Astrocyte (in vitro differentiated cells and primary cell): ENCODE data around the gene HES7. TPM values are rescaled to one million over a fixed set of nuclear protein-coding genes. Genes with fewer than 3 reads are reported as not detected.

Experiments used
- DNase-seq: peaks from one replicate; pipeline ENCODE4 v3.0.0-alpha.2; 2010; ENCODE audit warnings: low read depth
- FAIRE-seq: peaks from 2 replicates; lab custom pipeline; 2011; peaks lifted over from hg19 to GRCh38; lab: Jason Lieb, UNC
- H2AFZ ChIP-seq: 2 replicates; pipeline ENCODE4 v1.6.0; 2012; ENCODE audit warnings: low read depth, low read length, inconsistent platforms
- H3K27ac ChIP-seq: 2 replicates; pipeline ENCODE4 v1.5.1; 2011; ENCODE audit warnings: low read depth, low read length, inconsistent platforms
- H3K27me3 ChIP-seq: 2 replicates; pipeline ENCODE4 v1.6.0; 2011; ENCODE audit warnings: low read length, inconsistent platforms; ENCODE audit not compliant: insufficient read depth
- H3K36me3 ChIP-seq: 2 replicates; pipeline ENCODE4 v1.5.1; 2011; ENCODE audit warnings: low read length, inconsistent platforms; ENCODE audit not compliant: insufficient read depth
- H3K4me1 ChIP-seq: 2 replicates; pipeline ENCODE4 v1.5.1; 2011; ENCODE audit warnings: low read length, inconsistent platforms; ENCODE audit not compliant: insufficient read depth
- H3K4me2 ChIP-seq: 2 replicates; pipeline ENCODE4 v1.6.0; 2012; ENCODE audit warnings: low read length, inconsistent platforms
- H3K4me3 ChIP-seq: 2 replicates; pipeline ENCODE4 v1.5.1; 2011; ENCODE audit warnings: low read depth, mild to moderate bottlenecking, low read length, inconsistent platforms; ENCODE audit not compliant: insufficient read depth
- H3K79me2 ChIP-seq: 2 replicates; pipeline ENCODE4 v1.6.0; 2012; ENCODE audit warnings: mild to moderate bottlenecking, low read length, inconsistent platforms; ENCODE audit not compliant: insufficient read depth
- H3K9ac ChIP-seq: 2 replicates; pipeline ENCODE4 v1.6.0; 2012; ENCODE audit warnings: mild to moderate bottlenecking, low read length, inconsistent platforms
- H3K9me3 ChIP-seq: 2 replicates; pipeline ENCODE4 v1.5.1; 2012; ENCODE audit warnings: low read depth, mild to moderate bottlenecking, low read length, inconsistent platforms; ENCODE audit not compliant: insufficient read depth
- H4K20me1 ChIP-seq: 2 replicates; pipeline ENCODE4 v1.6.0; 2012; ENCODE audit warnings: low read length, inconsistent platforms; ENCODE audit not compliant: insufficient read depth
- H3K27ac Mint-ChIP-seq: one replicate; pipeline ENCODE4 v1.8.0; 2021; ENCODE audit warnings: mild to moderate bottlenecking, mixed read lengths; ENCODE audit not compliant: unreplicated experiment
- H3K27me3 Mint-ChIP-seq: one replicate; pipeline ENCODE4 v1.8.0; 2021; ENCODE audit warnings: low read depth, mixed read lengths; ENCODE audit not compliant: unreplicated experiment
- H3K36me3 Mint-ChIP-seq: one replicate; pipeline ENCODE4 v1.8.0; 2021; ENCODE audit warnings: low read depth, mixed read lengths; ENCODE audit not compliant: unreplicated experiment
- H3K4me1 Mint-ChIP-seq: one replicate; pipeline ENCODE4 v1.8.0; 2021; ENCODE audit warnings: low read depth, mixed read lengths; ENCODE audit not compliant: unreplicated experiment
- H3K4me3 Mint-ChIP-seq: one replicate; pipeline ENCODE4 v1.8.0; 2021; ENCODE audit warnings: mild to moderate bottlenecking, moderate library complexity, mixed read lengths; ENCODE audit not compliant: unreplicated experiment
- H3K9me3 Mint-ChIP-seq: one replicate; pipeline ENCODE4 v1.8.0; 2021; ENCODE audit warnings: mild to moderate bottlenecking, mixed read lengths; ENCODE audit not compliant: unreplicated experiment
- EZH2 ChIP-seq: IDR thresholded peaks from 2 replicates; pipeline ENCODE4 v1.6.1; 2012; ENCODE audit warnings: mild to moderate bottlenecking, low read length, inconsistent platforms; ENCODE audit not compliant: insufficient read depth
- total RNA-seq: library from RNA; stranded (reverse); gene quantifications from 2 replicates; pipeline ENCODE4 v1.2.1, GENCODE V29; 2021
- TF ChIP-seq, protein P1 (sequence below): IDR thresholded peaks from 2 replicates; pipeline ENCODE4 v1.5.1; 2011; ENCODE audit warnings: low read depth, mild to moderate bottlenecking, inconsistent platforms, low read length, moderate library complexity; ENCODE audit not compliant: insufficient read depth

HES7 gene
- total RNA-seq, 1 donor from 2014 or later = 0.64 TPM

DNA sequence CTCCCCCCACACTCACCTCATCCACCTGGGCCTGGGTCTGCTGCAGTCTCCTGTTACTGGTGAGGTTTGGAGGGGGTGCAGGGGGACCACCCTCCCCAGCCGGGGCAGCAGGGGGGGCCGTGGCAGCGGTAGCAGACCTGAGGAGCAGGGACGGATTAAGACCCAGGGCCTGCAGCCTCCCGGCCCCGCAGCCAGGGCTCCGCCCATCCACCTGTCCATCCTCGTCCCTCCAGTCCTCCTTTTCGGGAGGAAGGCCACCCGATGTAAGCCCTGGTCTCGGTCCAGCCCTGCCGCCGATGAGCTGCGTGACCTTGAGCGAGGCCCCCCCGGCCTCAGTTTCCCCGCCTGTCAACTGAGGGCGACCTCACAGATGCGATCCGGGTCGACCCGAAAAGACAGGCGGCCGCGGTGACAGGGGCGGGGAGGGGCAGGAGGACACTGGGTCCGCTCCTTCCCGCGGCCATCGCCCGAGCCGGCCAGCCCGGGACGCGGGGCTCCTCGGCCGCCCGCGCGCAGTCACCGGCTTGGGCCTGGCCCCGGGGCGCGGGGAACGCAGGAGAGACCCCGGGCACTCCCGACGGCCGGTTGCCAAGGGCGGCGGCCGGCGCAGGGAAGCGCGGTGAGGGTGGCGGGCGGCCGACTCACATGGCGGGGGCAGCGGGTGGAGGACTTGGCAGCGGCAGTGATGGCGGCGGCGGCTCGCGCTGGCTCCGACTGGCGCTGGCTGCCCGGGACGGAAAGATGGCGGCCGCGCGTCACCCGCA lies 38.5 kb upstream of the HES7 start, which contains the start of gene VAMP2:
Gene VAMP2, minus strand, starts transcription at position 716 of the 764 bp plus-strand sequence. Its CDS starts 69 bp downstream, at position 647.
- Mint-ChIP-seq H3K4me3 (peak within 1 kb of the TSS; percentile 87), H3K27ac (peak within 1 kb of the TSS; percentile 96), H3K9me3 (no peaks in the 10 kb centered on the region), H3K36me3 (peaks cover 2% of the 10 kb centered on the region), H3K27me3 (no peaks in the 10 kb centered on the region), H3K4me1 (peaks cover 25% of the 10 kb centered on the region)
- peak within 1 kb of the TSS; percentile 94 for H3K4me3 ChIP-seq
- no peaks in the 10 kb centered on the region for H3K9me3 ChIP-seq
- no peaks in the 10 kb centered on the region for H3K27me3 ChIP-seq
- peak within 1 kb of the TSS; percentile 93 for H3K4me2 ChIP-seq
- peak within 1 kb of the TSS; percentile 91 for H3K27ac ChIP-seq
- peak within 1 kb of the TSS; percentile 93 for H2AFZ ChIP-seq
- peak within 1 kb of the TSS; percentile 100 for H3K9ac ChIP-seq
- H3K4me1 ChIP-seq = peaks cover 38% of the 10 kb centered on the region
- TF ChIP-seq, protein P1, sequence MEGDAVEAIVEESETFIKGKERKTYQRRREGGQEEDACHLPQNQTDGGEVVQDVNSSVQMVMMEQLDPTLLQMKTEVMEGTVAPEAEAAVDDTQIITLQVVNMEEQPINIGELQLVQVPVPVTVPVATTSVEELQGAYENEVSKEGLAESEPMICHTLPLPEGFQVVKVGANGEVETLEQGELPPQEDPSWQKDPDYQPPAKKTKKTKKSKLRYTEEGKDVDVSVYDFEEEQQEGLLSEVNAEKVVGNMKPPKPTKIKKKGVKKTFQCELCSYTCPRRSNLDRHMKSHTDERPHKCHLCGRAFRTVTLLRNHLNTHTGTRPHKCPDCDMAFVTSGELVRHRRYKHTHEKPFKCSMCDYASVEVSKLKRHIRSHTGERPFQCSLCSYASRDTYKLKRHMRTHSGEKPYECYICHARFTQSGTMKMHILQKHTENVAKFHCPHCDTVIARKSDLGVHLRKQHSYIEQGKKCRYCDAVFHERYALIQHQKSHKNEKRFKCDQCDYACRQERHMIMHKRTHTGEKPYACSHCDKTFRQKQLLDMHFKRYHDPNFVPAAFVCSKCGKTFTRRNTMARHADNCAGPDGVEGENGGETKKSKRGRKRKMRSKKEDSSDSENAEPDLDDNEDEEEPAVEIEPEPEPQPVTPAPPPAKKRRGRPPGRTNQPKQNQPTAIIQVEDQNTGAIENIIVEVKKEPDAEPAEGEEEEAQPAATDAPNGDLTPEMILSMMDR = no peak
- no peak for TF ChIP-seq EZH2
- FAIRE-seq (no peak), DNase-seq (no peak)
- peaks cover 34% of the 10 kb centered on the region for H3K79me2 ChIP-seq
- H4K20me1 ChIP-seq = peaks cover 37% of the 10 kb centered on the region
- H3K36me3 ChIP-seq = peaks cover 11% of the 10 kb centered on the region

DNA sequence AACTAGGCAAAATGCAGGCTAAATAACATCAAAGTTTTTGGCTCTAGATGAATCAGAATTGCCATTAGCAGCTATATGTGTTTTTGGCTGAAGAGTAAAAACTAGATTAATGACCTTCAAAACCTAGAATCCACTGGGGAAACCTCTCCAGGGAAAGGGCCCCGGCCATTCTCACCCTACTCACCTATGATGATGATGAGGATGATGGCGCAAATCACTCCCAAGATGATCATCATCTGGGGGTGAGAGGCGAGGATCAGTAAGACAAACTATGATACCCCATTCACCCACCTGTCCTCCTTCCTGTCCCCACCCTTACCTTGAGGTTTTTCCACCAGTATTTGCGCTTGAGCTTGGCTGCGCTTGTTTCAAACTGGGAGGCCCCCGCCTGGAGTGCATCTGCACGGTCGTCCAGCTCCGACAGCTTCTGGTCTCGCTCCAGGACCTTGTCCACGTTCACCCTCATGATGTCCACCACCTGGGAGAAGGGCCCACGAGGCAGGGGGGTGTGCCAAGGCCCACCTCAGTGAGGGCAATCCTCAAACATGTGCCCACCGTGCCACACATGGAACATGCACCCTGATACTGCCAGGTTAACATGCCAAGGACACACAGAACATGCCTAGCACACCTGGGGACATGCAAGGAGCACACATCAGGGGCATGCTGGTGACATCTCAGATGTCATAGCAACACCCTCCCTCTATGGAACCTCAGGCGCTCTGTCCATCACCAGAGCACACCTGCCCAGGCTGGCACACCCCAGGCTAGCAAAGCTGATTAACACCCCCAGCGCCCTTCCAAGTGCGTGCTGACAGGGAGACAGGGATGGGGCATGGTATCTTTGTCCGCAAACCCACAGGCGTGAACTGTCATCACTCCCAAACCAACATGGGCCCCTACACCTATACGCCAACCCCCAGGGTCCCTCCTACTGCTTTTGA lies 37.7 kb upstream of the HES7 start:
- H4K20me1 ChIP-seq = peaks cover 37% of the 10 kb centered on the region
- Mint-ChIP-seq H3K4me1 (peaks cover 25% of the 10 kb centered on the region), H3K27me3 (no peaks in the 10 kb centered on the region), H3K27ac (peak overlapping the region; percentile 84), H3K36me3 (peaks cover 2% of the 10 kb centered on the region), H3K4me3 (peak overlapping the region; percentile 87), H3K9me3 (no peaks in the 10 kb centered on the region)
- peak overlapping the region; percentile 91 for H3K27ac ChIP-seq
- TF ChIP-seq EZH2 = no peak
- TF ChIP-seq, protein P1 = no peak
- peaks cover 11% of the 10 kb centered on the region for H3K36me3 ChIP-seq
- H3K4me3 ChIP-seq = peak overlapping the region; percentile 94
- FAIRE-seq (no peak), DNase-seq (no peak)
- H3K27me3 ChIP-seq = no peaks in the 10 kb centered on the region
- peaks cover 43% of the 10 kb centered on the region for H3K4me1 ChIP-seq
- no peaks in the 10 kb centered on the region for H3K9me3 ChIP-seq
- H3K9ac ChIP-seq = peak overlapping the region; percentile 100
- H3K79me2 ChIP-seq = peaks cover 34% of the 10 kb centered on the region
- peak overlapping the region; percentile 93 for H3K4me2 ChIP-seq
- no peak overlapping the region for H2AFZ ChIP-seq
